ENCODE data around the gene TAS2R41. TPM values are rescaled to one million over a fixed set of nuclear protein-coding genes. Genes with fewer than 3 reads are reported as not detected.

Gene TAS2R41
- polyA plus RNA-seq, 2 of the 4 experiments (the other 2 are of a cell fraction), result not detected

- H3K4me2 ChIP-seq, result no peak overlapping the region
- peaks cover 3% of the 10 kb centered on the region; the same call in 1 of the 3 replicates for H3K9me3 ChIP-seq
- 5% methylated on average over 3 of the region's 3 CpGs for WGBS (ENCODE audit: missing lambda C conversion rate)
- ATAC-seq, result no peak
- no peaks in the 10 kb centered on the region for H3K4me1 ChIP-seq
- TF ChIP-seq RCOR1 (IDR thresholded peaks at IDR 0.05; ENCODE audit: low read depth, low read length), result no peak
- TF ChIP-seq CBX8 (IDR thresholded peaks at IDR 0.05), result no peak
- TF ChIP-seq PBX3 (IDR thresholded peaks at IDR 0.05), result no peak
- no peak for TF ChIP-seq MAFK (IDR thresholded peaks at IDR 0.05; ENCODE audit: partially characterized antibody)
- TF ChIP-seq HOXB5 (CRISPR knock-in tag; IDR thresholded peaks at IDR 0.05), result no peak
- no peak for TF ChIP-seq ZSCAN20 (CRISPR knock-in tag; IDR thresholded peaks at IDR 0.05)
- no peak for TF ChIP-seq KDM5A (IDR thresholded peaks at IDR 0.05)
- TF ChIP-seq POLR2A (IDR thresholded peaks at IDR 0.05; ENCODE audit: low read length), result no peak
- no peak for TF ChIP-seq CHD2 (IDR thresholded peaks at IDR 0.05; ENCODE audit: low read length, partially characterized antibody)
- no peak for TF ChIP-seq GATA3 (IDR thresholded peaks at IDR 0.05; ENCODE audit: borderline replicate concordance)
- no peak for TF ChIP-seq NFE2L2 (conservative IDR thresholded peaks at IDR 0.05; ENCODE audit: low read length)
- DNase-seq (ENCODE audit: low read depth in 1 of 2, low spot score in 1 of 2), result no peak
- no peak overlapping the region for H3K4me3 ChIP-seq
- no peak overlapping the region for H3K27ac ChIP-seq
- POLR2A ChIA-PET, result interaction anchor here (0.6 kb wide), 1 partner anchor 159 kb away, joined by 9 read pairs; the partner anchor contains the start of gene CASP2
- FAIRE-seq, result no peak
- CTCF ChIA-PET, result interaction anchor here (0.6 kb wide), 1 partner anchor 67 kb away, joined by 3 read pairs; no protein-coding TSS in a partner anchor
Observed at GRCh38 chr7:143447466-143447865, 30.2 kb upstream of the TAS2R41 start.

GRCh38 chr7:143448429-143448828, 29.2 kb upstream of the TAS2R41 start:
- ATAC-seq (no peak), FAIRE-seq (no peak), DNase-seq (ENCODE audit: low read depth in 1 of 2, low spot score in 1 of 2) (no peak)
- ChIA-PET POLR2A (no interaction called here), CTCF (no interaction called here)
- H3K4me2 ChIP-seq, result no peak overlapping the region
- peaks cover 3% of the 10 kb centered on the region; the same call in 1 of the 3 replicates for H3K9me3 ChIP-seq
- TF ChIP-seq MAFK (IDR thresholded peaks at IDR 0.05; ENCODE audit: partially characterized antibody) (peak; percentile 94), RNF2 (IDR thresholded peaks at IDR 0.05; ENCODE audit: borderline replicate concordance, low read depth) (no peak)
- no peaks in the 10 kb centered on the region for H3K4me1 ChIP-seq
- H3K4me3 ChIP-seq, result no peak overlapping the region
- no peak overlapping the region for H3K27ac ChIP-seq
- WGBS (ENCODE audit: missing lambda C conversion rate), result 33% methylated on average over 5 of the region's 5 CpGs

GRCh38 chr7:143449793-143450192, 27.9 kb upstream of the TAS2R41 start:
- Histone ChIP-seq H3K9me3 (peaks cover 3% of the 10 kb centered on the region; the same call in 1 of the 3 replicates), H3K4me1 (no peaks in the 10 kb centered on the region), H3K4me3 (no peak overlapping the region), H3K4me2 (no peak overlapping the region), H3K27ac (no peak overlapping the region)
- FAIRE-seq (no peak), DNase-seq (ENCODE audit: low read depth in 1 of 2, low spot score in 1 of 2) (no peak), ATAC-seq (no peak)
- WGBS (ENCODE audit: missing lambda C conversion rate), result 15% methylated on average over 3 of the region's 3 CpGs
- TF ChIP-seq ZFP36 (IDR thresholded peaks at IDR 0.05; ENCODE audit: borderline replicate concordance, partially characterized antibody) (no peak), POLR2AphosphoS2 (conservative IDR thresholded peaks at IDR 0.05; ENCODE audit: low read length) (no peak), FOSL2 (IDR thresholded peaks at IDR 0.05) (no peak), FOSL2 (CRISPR knock-in tag; IDR thresholded peaks at IDR 0.05) (no peak), USF2 (IDR thresholded peaks at IDR 0.05) (no peak), EP300 (IDR thresholded peaks at IDR 0.05) (no peak), ZNF302 (CRISPR knock-in tag; IDR thresholded peaks at IDR 0.05) (no peak), RNF2 (IDR thresholded peaks at IDR 0.05; ENCODE audit: borderline replicate concordance, low read depth) (no peak), E2F6 (IDR thresholded peaks at IDR 0.05; ENCODE audit: borderline replicate concordance, low read depth) (no peak), PBX3 (IDR thresholded peaks at IDR 0.05) (no peak), JUNB (IDR thresholded peaks at IDR 0.05) (no peak), ESRRA (IDR thresholded peaks at IDR 0.05; ENCODE audit: borderline replicate concordance, low read length) (no peak)
- ChIA-PET POLR2A (no interaction called here), CTCF (interaction anchor here (0.5 kb wide), 1 partner anchor 45 kb away, joined by 3 read pairs; no protein-coding TSS in a partner anchor)
